HG03060 (cell line): ENCODE data around the gene SAPCD1.

Experiments
- ATAC-seq: cut with Tn5 transposase; IDR thresholded peaks from one replicate; pipeline ENCODE4 v1.9.1; 2021; ENCODE audit warnings: low read depth, moderate number of reproducible peaks; ENCODE audit not compliant: unreplicated experiment

Gene SAPCD1

GRCh38 chr6:31749301-31750036, 13.0 kb upstream of the SAPCD1 start:
- no peak for ATAC-seq

- no peak for ATAC-seq
Measured at GRCh38 chr6:31750411-31751022, 11.9 kb upstream of the SAPCD1 start.

- ATAC-seq, result no peak
Measured at GRCh38 chr6:31752739-31753319, 9.6 kb upstream of the SAPCD1 start.

- no peak for ATAC-seq
Measured at GRCh38 chr6:31758281-31758680, 4.2 kb upstream of the SAPCD1 start.

- no peak for ATAC-seq
Measured at GRCh38 chr6:31760790-31761189, 1.7 kb upstream of the SAPCD1 start.

- ATAC-seq, result no peak
Measured at GRCh38 chr6:31761343-31761742, 1.1 kb upstream of the SAPCD1 start.

GRCh38 chr6:31762878-31763618, 592 bp downstream of the SAPCD1 start:
- no peak for ATAC-seq

- ATAC-seq, result no peak
Measured at GRCh38 chr6:31763619-31763940, 1.1 kb downstream of the SAPCD1 start.

GRCh38 chr6:31764198-31764597, 1.7 kb downstream of the SAPCD1 start:
- ATAC-seq, result no peak

- no peak for ATAC-seq
Measured at GRCh38 chr6:31765559-31765909, 3.1 kb downstream of the SAPCD1 start.

- no peak for ATAC-seq
Measured at GRCh38 chr6:31765910-31766794, 3.7 kb downstream of the SAPCD1 start.

- no peak for ATAC-seq
Measured at GRCh38 chr6:31767096-31767645, 4.7 kb downstream of the SAPCD1 start.

- no peak for ATAC-seq
Measured at GRCh38 chr6:31768363-31769257, 6.2 kb downstream of the SAPCD1 start.

GRCh38 chr6:31769684-31770371, 7.4 kb downstream of the SAPCD1 start:
- no peak for ATAC-seq

GRCh38 chr6:31770860-31771259, 8.4 kb downstream of the SAPCD1 start:
- no peak for ATAC-seq

- no peak for ATAC-seq
Measured at GRCh38 chr6:31771992-31772358, 9.5 kb downstream of the SAPCD1 start.

GRCh38 chr6:31775184-31775583, 12.7 kb downstream of the SAPCD1 start:
- no peak for ATAC-seq

GRCh38 chr6:31775633-31776484, 13.4 kb downstream of the SAPCD1 start:
- ATAC-seq, result no peak
